Measurements from ENCODE around the gene HM13. TPM values are rescaled to one million over a fixed set of nuclear protein-coding genes. Genes with fewer than 3 reads are reported as not detected.

Gene HM13
- total and polyA plus RNA-seq, 2 of the 13 experiments (the other 11 are each of a cell fraction or from before 2014, with no cell fraction given), result 118 to 243 TPM

DNA sequence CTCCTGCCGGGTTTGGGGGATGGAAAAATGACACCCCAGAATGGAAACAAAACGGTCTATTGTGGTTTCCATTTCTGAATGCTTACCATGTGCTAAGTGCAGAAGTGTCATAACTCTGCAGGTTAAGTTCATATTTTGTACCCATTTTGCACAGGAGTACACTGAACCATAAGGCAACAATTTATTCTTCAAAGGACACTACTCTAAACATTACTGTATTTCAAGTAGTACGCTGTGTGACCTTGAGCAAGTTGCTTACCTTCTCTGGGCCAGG lies 81.1 kb downstream of the HM13 start (continued):
- TF ChIP-seq, protein P1, sequence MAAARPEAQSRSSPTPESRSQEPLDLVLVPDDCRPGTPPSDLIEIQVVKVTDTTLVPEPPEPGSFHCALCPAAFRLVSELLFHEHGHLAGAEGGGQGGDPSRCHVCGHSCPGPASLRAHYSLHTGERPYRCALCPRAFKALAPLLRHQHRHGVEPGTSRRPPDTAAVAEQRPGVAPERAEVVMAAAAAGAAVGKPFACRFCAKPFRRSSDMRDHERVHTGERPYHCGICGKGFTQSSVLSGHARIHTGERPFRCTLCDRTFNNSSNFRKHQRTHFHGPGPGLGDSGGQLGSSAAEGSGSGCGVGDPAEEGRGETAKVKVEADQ (CRISPR knock-in tag; IDR thresholded peaks at IDR 0.05; ENCODE audit: borderline replicate concordance), result 0 out of 2 replicates have a peak, but pooled peaks have one; percentile 39
- TF ChIP-seq, protein P2, sequence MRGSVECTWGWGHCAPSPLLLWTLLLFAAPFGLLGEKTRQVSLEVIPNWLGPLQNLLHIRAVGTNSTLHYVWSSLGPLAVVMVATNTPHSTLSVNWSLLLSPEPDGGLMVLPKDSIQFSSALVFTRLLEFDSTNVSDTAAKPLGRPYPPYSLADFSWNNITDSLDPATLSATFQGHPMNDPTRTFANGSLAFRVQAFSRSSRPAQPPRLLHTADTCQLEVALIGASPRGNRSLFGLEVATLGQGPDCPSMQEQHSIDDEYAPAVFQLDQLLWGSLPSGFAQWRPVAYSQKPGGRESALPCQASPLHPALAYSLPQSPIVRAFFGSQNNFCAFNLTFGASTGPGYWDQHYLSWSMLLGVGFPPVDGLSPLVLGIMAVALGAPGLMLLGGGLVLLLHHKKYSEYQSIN (CRISPR knock-in tag; IDR thresholded peaks at IDR 0.05; ENCODE audit: borderline replicate concordance), result no peak
- TF ChIP-seq ZNF251 (CRISPR knock-in tag; IDR thresholded peaks at IDR 0.05) (no peak), ZNF605 (CRISPR knock-in tag; IDR thresholded peaks at IDR 0.05) (no peak), WIZ (CRISPR knock-in tag; IDR thresholded peaks at IDR 0.05) (no peak), ZNF75D (CRISPR knock-in tag; IDR thresholded peaks at IDR 0.05; ENCODE audit: borderline replicate concordance) (peak; percentile 76; the same call in 1 of the 2 replicates), ZBTB42 (CRISPR knock-in tag; IDR thresholded peaks at IDR 0.05) (no peak), ZFP82 (CRISPR knock-in tag; IDR thresholded peaks at IDR 0.05; ENCODE audit: borderline replicate concordance) (no peak), RNF2 (conservative IDR thresholded peaks at IDR 0.05; ENCODE audit: low read depth) (no peak), NFIC (IDR thresholded peaks at IDR 0.05; ENCODE audit: low read length) (0 out of 2 replicates have a peak, but pooled peaks have one; percentile 11)
- TF ChIP-seq, protein P3, sequence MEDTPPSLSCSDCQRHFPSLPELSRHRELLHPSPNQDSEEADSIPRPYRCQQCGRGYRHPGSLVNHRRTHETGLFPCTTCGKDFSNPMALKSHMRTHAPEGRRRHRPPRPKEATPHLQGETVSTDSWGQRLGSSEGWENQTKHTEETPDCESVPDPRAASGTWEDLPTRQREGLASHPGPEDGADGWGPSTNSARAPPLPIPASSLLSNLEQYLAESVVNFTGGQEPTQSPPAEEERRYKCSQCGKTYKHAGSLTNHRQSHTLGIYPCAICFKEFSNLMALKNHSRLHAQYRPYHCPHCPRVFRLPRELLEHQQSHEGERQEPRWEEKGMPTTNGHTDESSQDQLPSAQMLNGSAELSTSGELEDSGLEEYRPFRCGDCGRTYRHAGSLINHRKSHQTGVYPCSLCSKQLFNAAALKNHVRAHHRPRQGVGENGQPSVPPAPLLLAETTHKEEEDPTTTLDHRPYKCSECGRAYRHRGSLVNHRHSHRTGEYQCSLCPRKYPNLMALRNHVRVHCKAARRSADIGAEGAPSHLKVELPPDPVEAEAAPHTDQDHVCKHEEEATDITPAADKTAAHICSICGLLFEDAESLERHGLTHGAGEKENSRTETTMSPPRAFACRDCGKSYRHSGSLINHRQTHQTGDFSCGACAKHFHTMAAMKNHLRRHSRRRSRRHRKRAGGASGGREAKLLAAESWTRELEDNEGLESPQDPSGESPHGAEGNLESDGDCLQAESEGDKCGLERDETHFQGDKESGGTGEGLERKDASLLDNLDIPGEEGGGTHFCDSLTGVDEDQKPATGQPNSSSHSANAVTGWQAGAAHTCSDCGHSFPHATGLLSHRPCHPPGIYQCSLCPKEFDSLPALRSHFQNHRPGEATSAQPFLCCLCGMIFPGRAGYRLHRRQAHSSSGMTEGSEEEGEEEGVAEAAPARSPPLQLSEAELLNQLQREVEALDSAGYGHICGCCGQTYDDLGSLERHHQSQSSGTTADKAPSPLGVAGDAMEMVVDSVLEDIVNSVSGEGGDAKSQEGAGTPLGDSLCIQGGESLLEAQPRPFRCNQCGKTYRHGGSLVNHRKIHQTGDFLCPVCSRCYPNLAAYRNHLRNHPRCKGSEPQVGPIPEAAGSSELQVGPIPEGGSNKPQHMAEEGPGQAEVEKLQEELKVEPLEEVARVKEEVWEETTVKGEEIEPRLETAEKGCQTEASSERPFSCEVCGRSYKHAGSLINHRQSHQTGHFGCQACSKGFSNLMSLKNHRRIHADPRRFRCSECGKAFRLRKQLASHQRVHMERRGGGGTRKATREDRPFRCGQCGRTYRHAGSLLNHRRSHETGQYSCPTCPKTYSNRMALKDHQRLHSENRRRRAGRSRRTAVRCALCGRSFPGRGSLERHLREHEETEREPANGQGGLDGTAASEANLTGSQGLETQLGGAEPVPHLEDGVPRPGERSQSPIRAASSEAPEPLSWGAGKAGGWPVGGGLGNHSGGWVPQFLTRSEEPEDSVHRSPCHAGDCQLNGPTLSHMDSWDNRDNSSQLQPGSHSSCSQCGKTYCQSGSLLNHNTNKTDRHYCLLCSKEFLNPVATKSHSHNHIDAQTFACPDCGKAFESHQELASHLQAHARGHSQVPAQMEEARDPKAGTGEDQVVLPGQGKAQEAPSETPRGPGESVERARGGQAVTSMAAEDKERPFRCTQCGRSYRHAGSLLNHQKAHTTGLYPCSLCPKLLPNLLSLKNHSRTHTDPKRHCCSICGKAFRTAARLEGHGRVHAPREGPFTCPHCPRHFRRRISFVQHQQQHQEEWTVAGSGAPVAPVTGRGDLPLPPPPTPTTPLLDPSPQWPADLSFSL (CRISPR knock-in tag; IDR thresholded peaks at IDR 0.05), result no peak
- TF ChIP-seq, protein P4, sequence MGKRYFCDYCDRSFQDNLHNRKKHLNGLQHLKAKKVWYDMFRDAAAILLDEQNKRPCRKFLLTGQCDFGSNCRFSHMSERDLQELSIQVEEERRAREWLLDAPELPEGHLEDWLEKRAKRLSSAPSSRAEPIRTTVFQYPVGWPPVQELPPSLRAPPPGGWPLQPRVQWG (CRISPR knock-in tag; IDR thresholded peaks at IDR 0.05; ENCODE audit: borderline replicate concordance, low read depth), result no peak
- TF ChIP-seq, protein P5, sequence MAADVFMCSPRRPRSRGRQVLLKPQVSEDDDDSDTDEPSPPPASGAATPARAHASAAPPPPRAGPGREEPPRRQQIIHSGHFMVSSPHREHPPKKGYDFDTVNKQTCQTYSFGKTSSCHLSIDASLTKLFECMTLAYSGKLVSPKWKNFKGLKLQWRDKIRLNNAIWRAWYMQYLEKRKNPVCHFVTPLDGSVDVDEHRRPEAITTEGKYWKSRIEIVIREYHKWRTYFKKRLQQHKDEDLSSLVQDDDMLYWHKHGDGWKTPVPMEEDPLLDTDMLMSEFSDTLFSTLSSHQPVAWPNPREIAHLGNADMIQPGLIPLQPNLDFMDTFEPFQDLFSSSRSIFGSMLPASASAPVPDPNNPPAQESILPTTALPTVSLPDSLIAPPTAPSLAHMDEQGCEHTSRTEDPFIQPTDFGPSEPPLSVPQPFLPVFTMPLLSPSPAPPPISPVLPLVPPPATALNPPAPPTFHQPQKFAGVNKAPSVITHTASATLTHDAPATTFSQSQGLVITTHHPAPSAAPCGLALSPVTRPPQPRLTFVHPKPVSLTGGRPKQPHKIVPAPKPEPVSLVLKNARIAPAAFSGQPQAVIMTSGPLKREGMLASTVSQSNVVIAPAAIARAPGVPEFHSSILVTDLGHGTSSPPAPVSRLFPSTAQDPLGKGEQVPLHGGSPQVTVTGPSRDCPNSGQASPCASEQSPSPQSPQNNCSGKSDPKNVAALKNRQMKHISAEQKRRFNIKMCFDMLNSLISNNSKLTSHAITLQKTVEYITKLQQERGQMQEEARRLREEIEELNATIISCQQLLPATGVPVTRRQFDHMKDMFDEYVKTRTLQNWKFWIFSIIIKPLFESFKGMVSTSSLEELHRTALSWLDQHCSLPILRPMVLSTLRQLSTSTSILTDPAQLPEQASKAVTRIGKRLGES (CRISPR knock-in tag; IDR thresholded peaks at IDR 0.05; ENCODE audit: borderline replicate concordance), result no peak
- TF ChIP-seq, protein P6, sequence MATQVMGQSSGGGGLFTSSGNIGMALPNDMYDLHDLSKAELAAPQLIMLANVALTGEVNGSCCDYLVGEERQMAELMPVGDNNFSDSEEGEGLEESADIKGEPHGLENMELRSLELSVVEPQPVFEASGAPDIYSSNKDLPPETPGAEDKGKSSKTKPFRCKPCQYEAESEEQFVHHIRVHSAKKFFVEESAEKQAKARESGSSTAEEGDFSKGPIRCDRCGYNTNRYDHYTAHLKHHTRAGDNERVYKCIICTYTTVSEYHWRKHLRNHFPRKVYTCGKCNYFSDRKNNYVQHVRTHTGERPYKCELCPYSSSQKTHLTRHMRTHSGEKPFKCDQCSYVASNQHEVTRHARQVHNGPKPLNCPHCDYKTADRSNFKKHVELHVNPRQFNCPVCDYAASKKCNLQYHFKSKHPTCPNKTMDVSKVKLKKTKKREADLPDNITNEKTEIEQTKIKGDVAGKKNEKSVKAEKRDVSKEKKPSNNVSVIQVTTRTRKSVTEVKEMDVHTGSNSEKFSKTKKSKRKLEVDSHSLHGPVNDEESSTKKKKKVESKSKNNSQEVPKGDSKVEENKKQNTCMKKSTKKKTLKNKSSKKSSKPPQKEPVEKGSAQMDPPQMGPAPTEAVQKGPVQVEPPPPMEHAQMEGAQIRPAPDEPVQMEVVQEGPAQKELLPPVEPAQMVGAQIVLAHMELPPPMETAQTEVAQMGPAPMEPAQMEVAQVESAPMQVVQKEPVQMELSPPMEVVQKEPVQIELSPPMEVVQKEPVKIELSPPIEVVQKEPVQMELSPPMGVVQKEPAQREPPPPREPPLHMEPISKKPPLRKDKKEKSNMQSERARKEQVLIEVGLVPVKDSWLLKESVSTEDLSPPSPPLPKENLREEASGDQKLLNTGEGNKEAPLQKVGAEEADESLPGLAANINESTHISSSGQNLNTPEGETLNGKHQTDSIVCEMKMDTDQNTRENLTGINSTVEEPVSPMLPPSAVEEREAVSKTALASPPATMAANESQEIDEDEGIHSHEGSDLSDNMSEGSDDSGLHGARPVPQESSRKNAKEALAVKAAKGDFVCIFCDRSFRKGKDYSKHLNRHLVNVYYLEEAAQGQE (IDR thresholded peaks at IDR 0.05; ENCODE audit: borderline replicate concordance in 1 of 2, low read depth in 1 of 2, low read length in 2 of 2), result no peak; a peak in 2 of 4 replicates

Data from HepG2 (cell line).